HS-5 (cell line): Measurements from ENCODE around the gene DPEP3.
"Not testable (repeated sequence)": the region's sequence is repeated elsewhere in the genome, so short reads cannot be mapped to it uniquely, and the experiment has no call there.

Source experiments
- DNase-seq: peaks from one replicate; pipeline ENCODE4 v3.0.0-alpha.2; 2012; ENCODE audit warnings: low read depth

The DPEP3 gene

DNA sequence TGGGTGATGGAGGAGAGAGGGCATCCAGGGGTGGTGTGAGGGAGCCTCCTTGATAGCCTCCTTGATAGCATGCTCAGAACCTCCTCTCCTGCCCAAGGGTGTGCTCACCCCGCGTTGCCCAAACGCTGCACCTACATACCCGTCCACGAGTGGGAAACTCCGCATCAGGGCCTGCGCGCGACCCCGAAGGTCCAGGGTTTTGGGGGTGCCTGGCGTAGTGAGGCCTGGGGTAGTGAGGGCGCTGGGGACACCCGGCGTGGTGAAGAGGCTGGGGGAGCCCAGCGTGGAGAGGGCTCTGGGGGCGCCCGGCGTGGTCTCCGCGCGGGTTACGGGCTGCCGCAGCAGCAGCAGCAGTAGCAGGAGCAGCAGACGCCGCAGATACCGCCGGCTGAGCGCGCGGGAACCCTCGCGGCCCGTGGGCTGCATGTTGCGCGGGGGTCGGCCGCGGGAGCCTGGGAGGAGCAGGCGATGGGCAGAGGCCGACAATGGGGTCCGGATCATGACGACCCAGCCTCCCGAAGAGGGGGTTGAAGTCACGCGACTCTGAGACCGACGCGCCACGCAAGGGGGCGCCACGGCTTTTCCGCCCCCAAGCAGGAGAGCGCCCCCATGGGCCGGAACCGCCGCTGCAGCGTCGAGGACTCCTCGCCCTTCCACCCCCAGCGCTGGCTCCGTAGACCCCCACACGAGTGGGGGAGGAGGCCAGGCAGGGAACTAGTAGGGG is at the start of gene DPEP3:
Gene DPEP3 (minus strand): TSS at position 545 of the 724 bp plus-strand sequence. CDS start 119 bp downstream, at position 426.
- DNase-seq, result no peak

- no peak for DNase-seq
Observed at GRCh38 chr16:68028996-68029395, 48.7 kb upstream of the DPEP3 start.

GRCh38 chr16:68022728-68023537 is 42.6 kb upstream of the DPEP3 start, which contains the start of the genes DDX28 and DUS2:
TSS of gene DDX28 (minus strand) at chr16:68023232. CDS start at chr16:68023202, 30 bp downstream.
TSS of gene DUS2 (plus strand) at chr16:68023284. CDS start at chr16:68038024, 14,740 bp downstream.
- peak; percentile 73 for DNase-seq

GRCh38 chr16:68022278-68022727 is 42.0 kb upstream of the DPEP3 start:
- DNase-seq, result no peak

GRCh38 chr16:68021490-68021889 is 41.2 kb upstream of the DPEP3 start:
- no peak for DNase-seq

DNA sequence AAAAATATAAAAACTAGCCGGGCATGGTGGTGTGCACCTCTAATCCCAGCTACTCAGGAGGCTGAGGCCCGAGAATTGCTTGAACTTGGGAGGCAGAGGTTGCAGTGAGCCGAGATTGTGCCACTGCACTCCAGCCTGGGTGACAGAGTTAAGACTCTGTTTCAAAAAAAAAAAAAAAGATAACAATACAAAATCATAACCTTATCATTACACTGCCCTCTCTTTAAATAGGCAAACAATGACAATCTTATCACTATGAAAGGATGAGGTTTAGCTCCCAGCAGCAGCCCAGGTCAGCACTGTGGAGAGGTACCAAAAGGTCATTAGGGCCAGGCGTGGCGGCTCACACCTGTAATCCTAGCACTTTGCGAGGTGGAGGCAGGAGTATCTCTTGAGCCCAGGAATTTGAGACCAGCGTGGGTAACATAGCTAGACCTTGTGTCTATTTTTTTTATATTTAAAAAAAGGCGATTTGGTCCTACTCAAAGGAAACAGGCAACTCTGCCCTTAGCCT is 38.9 kb upstream of the DPEP3 start:
- no peak for DNase-seq

DNA sequence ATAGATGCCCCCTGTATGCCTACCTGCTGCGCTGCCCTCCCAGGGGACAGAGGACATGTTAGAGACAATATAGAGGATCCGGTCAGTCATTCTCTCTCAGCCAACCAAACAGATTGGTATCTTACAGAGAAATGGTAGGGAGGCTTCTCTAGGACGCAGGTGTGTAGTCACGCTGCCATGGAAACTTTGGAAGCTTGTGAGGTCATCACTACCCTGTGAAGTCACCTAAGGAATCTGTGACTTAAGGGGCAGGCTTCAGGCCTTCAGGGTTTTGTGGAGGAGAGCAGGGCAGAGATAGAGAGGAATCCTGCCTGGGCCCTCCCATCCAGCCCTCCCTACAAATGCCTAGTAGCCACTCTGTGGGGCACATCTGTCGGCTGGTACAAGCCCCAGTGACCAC is 35.4 kb upstream of the DPEP3 start, which contains the start of gene DPEP2NB:
Gene DPEP2NB (minus strand): TSS at position 231 of the 400 bp plus-strand sequence. CDS start 141 bp downstream, at position 90.
- no peak for DNase-seq

DNA sequence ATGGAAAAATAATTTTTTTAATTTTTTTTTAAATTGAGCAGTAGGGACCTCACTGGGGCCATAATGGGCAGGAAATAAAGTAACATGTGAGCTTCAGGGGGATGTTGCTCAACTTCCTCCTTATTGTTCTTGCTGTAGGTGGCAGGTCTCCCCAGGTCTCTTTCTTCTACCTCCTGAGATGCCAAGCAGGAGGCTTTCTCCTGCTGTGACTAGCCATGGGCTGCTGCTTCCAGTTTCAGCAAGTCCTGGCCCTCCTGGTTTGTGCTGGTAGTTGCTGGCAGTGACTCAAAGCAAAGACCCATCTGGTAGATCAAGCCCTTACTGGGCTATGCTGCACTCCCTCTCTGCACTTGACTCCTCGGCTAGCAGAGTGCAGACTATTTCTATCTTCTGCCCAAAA is 33.1 kb upstream of the DPEP3 start:
- DNase-seq, result no peak

GRCh38 chr16:68009872-68010271 is 29.6 kb upstream of the DPEP3 start:
- DNase-seq, result not testable (repeated sequence)

DNA sequence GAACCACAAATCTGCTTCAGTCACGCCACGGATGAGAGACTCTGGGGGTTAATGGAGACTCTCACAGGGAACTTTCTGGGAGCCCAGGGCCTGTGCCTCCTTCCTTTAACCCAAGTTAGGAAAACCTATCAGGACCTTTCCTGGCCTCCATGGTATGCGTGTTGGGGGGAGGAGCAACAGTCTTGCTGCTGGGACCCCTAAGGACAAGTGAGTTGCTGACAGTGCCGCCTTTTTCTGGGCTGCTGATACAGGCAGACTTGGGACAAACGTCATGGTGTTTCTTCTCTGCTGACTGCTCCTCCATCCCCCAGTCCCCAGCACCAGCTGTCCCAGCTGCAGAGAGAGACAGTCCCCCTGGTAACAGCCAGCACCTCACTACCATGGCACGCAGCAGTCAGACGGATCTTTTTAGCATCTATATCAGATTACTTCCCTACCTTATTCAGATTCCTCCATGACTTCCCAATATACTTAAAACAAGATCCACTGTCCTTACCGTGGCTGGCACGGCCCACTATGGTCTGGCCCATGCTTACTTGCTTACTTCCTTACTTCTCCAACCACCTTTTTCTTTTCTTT is 28.9 kb upstream of the DPEP3 start:
- DNase-seq, result no peak

- no peak for DNase-seq
Observed at GRCh38 chr16:68005786-68006286, 25.5 kb upstream of the DPEP3 start.

DNA sequence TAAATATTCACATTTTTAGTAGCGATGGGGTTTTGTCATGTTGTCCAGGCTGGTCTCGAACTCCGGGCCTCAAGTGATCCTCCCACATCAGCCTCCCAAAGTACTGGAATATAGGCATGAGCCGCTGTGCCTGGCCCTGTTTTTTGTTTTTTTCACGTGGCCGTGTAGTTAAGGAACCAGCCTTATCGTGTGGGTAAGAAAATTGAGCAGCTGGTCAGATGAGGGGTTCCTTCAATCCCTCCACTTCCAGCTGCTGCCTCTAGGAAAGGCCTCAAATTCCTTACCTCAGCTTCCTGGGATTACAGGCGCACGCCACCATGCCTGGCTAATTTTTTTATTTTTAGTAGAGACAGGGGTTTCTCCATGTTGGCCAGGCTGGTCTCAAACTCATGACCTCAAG is 24.9 kb upstream of the DPEP3 start:
- no peak for DNase-seq

- DNase-seq, result peak; percentile 22
Observed at GRCh38 chr16:68003031-68003430, 22.7 kb upstream of the DPEP3 start.

DNA sequence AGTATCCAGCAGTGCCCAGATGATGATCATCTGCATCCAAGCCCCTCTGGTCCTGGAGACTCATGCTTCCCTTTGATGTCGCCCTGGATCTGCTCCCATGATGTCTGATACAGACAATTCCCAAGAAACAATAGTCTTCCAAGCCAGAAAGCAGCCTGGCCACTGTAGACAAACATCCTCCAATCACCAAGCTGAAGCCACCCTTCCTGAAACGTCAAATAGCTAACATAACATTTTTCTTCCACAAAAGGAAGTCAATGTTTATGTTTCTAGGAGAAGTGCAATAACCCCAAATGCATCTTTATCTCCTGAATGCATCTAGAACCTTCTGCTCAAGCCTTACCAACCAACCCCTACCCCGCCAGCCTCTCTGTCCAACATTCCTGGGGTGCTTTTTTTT is 20.2 kb upstream of the DPEP3 start:
- DNase-seq, result no peak

DNA sequence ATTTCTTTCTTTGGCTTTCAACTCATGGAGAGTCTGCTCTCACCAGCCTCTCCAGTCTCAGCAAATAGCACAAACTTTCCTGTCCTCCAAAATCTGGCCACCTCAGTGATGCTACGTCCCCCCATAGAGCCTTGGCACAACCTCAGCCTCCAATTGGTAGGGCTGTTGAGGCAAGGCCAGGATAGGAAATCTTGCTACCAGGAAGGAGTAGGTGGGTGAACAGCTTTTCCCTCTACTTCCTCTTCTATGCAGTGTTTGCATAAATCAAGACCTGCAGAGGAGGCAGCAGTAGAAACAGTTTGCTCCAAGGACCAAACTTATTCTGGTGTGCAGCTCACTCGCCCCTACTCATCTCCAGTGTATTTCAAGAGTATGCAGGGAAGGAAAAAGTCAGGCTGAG is 19.7 kb upstream of the DPEP3 start:
- DNase-seq, result no peak

DNA sequence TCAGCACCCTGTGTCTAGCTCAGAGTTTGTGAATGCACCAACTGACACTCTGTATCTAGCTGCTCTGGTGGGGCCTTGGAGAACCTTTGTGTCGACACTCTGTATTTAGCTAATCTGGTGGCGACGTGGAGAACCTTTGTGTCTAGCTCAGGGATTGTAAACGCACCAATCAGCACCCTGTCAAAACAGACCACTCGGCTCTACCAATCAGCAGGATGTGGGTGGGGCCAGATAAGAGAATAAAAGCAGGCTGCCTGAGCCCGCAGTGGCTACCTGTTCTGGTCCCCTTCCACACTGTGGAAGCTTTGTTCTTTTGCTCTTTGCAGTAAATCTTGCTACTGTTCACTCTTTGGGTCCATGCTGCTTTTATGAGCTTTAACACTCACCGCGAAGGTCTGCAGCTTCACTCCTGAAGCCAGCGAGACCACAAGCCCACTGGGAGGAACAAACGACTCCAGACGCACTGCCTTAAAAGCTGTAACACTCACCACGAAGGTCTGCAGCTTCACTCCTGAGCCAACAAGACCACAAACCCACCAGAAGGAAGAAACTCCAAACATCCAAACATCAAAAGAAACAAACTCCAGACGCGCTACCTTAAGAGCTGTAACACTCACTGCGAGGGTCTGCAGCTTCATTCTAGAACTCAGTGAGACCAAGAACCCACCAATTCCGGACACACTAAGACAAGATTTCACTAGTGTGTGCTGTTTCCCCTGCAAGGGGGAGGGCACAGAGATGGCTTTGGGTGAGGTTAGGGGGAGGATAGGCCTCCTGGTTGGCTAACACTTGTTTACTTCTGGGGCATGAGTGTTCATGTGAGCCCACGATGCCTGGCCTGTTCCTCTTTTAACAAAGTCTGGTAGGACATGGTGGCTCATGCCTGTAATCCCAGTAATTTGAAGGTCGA is 18.7 kb upstream of the DPEP3 start, which contains the start of gene DPEP2:
Gene DPEP2 (minus strand): TSS at position 706 of the 910 bp plus-strand sequence. CDS start 6,272 bp downstream, outside the sequence.
- DNase-seq, result not testable (repeated sequence)

DNA sequence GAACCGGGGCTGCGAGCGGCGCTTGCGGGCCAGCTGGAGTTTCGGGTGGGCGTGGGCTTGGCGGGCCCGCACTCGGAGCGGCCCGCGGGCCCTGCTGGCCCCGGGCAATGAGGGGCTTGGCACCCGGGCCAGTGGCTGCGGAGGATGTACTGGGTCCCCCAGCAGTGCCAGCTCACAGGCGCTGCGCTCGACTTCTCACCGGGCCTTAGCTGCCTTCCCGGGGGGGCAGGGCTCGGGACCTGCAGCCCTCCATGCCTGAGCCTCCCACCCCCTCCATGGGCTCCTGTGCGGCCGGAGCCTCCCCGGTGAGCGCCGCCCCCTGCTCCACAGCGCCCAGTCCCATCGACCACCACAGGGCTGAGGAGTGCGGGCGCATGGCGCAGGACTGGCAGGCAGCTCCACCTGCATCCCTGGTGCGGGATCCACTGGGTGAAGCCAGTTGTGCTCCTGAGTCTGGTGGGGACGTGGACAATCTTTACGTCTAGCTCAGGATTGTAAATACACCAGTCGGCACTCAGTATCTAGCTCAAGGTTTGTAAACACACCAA is 18.0 kb upstream of the DPEP3 start:
- DNase-seq, result not testable (repeated sequence)

- DNase-seq, result no peak
Observed at GRCh38 chr16:67996666-67997065, 16.4 kb upstream of the DPEP3 start.

DNA sequence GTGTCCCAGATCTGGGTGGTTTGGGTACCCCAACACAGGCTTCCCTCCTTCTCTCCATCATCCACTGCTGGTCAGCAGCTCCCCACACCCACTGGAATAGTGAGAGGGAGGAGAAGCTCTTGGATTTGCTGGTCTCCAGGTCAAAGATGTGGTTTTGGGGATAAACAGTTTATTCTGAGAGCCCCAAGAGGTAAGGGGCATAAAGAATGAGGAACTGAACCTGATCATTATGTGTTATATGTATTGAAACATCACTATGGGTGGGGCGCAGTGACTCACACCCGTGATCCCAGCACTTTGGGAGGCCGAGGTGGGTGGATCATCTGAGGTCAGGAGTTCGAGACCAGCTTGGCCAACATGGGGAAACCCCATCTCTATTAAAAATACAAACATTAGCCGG is 15.1 kb upstream of the DPEP3 start:
- peak; percentile 6 for DNase-seq

GRCh38 chr16:67994040-67994408 is 13.7 kb upstream of the DPEP3 start:
- not testable (repeated sequence) for DNase-seq
